ENCODE data around the gene KRT32.

- TF ChIP-seq SRSF7 (optimal IDR thresholded peaks at IDR 0.05; ENCODE audit: low read depth, low read length) (no peak), SMC3 (conservative IDR thresholded peaks at IDR 0.05; ENCODE audit: insufficient read depth, low read depth, low read length) (no peak), PREB (CRISPR knock-in tag; IDR thresholded peaks at IDR 0.05) (no peak), SOX6 (IDR thresholded peaks at IDR 0.05) (no peak), ZKSCAN1 (IDR thresholded peaks at IDR 0.05; ENCODE audit: low read depth, low read length) (no peak), GABPB1 (CRISPR knock-in tag; IDR thresholded peaks at IDR 0.05) (no peak), E2F4 (CRISPR knock-in tag; IDR thresholded peaks at IDR 0.05; ENCODE audit: low read depth) (no peak), ZNF140 (CRISPR knock-in tag; IDR thresholded peaks at IDR 0.05) (no peak)
These were observed 53.7 kb downstream of the KRT32 start for GRCh38 chr17:41413353-41413957.
